A673 (cell line): ENCODE data around the gene LYPD5.

Experiments
- CTCF ChIP-seq: fragments of 300-800, 200-600 bp; sonication (generic); conservative IDR thresholded peaks from 2 replicates; pipeline ENCODE4 v1.5.1; 2017; ENCODE audit warnings: low read depth, mild to moderate bottlenecking, antibody characterized with exemption, low read length, moderate library complexity, mixed read lengths
- EZH2 ChIP-seq: fragments of 200-600 bp; sonication (generic); IDR thresholded peaks from 2 replicates; pipeline ENCODE4 v1.6.1; 2017; ENCODE audit warnings: borderline replicate concordance, low read depth, mild to moderate bottlenecking, mixed read lengths, antibody characterized with exemption, low read length; ENCODE audit not compliant: poor library complexity, severe bottlenecking

- TF ChIP-seq CTCF (no peak), EZH2 (no peak)
Measured at GRCh38 chr19:43826787-43827754, 24.8 kb upstream of the LYPD5 start, which contains the start of gene ZNF283.
